CD4-positive, alpha-beta T cell (primary cell): ENCODE results near the gene RAMP3. TPM values are rescaled to one million over a fixed set of nuclear protein-coding genes. Genes with fewer than 3 reads are reported as not detected.

Source experiments
- ATAC-seq: fragments of 200-7000 bp; cut with Tn5 transposase; one replicate; pipeline ENCODE4 v1.10.0; 2022; ENCODE audit warnings: mild to moderate bottlenecking; ENCODE audit not compliant: poor library complexity
- CTCF ChIA-PET: fragments of 350-600 bp; sonication (Branson Sonifier 250); formaldehyde crosslinking; loops from one replicate; lab custom pipeline; 2021; ENCODE audit warnings: antibody characterized with exemption, inconsistent platforms; lab: Charles Lee
- POLR2A ChIA-PET: fragments of 350-600 bp; sonication (Branson Sonifier 250); formaldehyde crosslinking; loops from one replicate; lab custom pipeline; 2021; ENCODE audit warnings: antibody characterized with exemption, inconsistent platforms; lab: Charles Lee
- DNase-seq, 14 experiments: peaks; one replicate each; pipeline ENCODE4 v3.0.0-alpha.2; 2013 to 2020; ENCODE audit warnings: mixed read lengths in 2 of 14
- H3K27ac ChIP-seq, 2 donors: one replicate each; pipeline versions ENCODE4 v1.5.1 to v1.7.0; 2013; ENCODE audit warnings: low read length in 2 of 2, low read depth in 1 of 2, mild to moderate bottlenecking in 1 of 2
- H3K27me3 ChIP-seq, 2 experiments: 1 replicate in 1 of 2; 2 replicates in 1 of 2; pipeline versions ENCODE4 v1.6.1 to v1.7.0; 2013; ENCODE audit warnings: low read length in 2 of 2, control low read depth in 1 of 2, mild to moderate bottlenecking in 1 of 2, moderate library complexity in 1 of 2; ENCODE audit not compliant: insufficient read depth in 2 of 2, control insufficient read depth in 1 of 2
- H3K36me3 ChIP-seq: one replicate; pipeline ENCODE4 v1.6.1; 2013; ENCODE audit warnings: low read length, control low read depth; ENCODE audit not compliant: insufficient read depth
- H3K4me1 ChIP-seq: one replicate; pipeline ENCODE4 v1.6.1; 2013; ENCODE audit warnings: low read length, control low read depth; ENCODE audit not compliant: insufficient read depth
- H3K4me3 ChIP-seq: one replicate; pipeline ENCODE4 v1.5.1; 2013; ENCODE audit warnings: mild to moderate bottlenecking, low read length, moderate library complexity
- H3K9me3 ChIP-seq, 2 experiments: 1 replicate in 1 of 2; 2 replicates in 1 of 2; pipeline versions ENCODE4 v1.6.1 to v1.7.0; 2013; ENCODE audit warnings: low read length in 2 of 2, mild to moderate bottlenecking in 2 of 2, control low read depth in 1 of 2, moderate library complexity in 1 of 2; ENCODE audit not compliant: control insufficient read depth in 1 of 2, insufficient read depth in 1 of 2
- H3K27ac Mint-ChIP-seq: one replicate; pipeline ENCODE4 v1.8.0; 2020; ENCODE audit warnings: mixed read lengths
- H3K27me3 Mint-ChIP-seq: one replicate; pipeline ENCODE4 v1.8.0; 2021; ENCODE audit warnings: mixed read lengths
- H3K36me3 Mint-ChIP-seq: one replicate; pipeline ENCODE4 v1.8.0; 2021; ENCODE audit warnings: low read depth, mixed read lengths
- H3K4me1 Mint-ChIP-seq: one replicate; pipeline ENCODE4 v1.8.0; 2021; ENCODE audit warnings: low read depth, mixed read lengths
- H3K4me3 Mint-ChIP-seq: one replicate; pipeline ENCODE4 v1.8.0; 2020; ENCODE audit warnings: mild to moderate bottlenecking, mixed read lengths
- H3K9me3 Mint-ChIP-seq: one replicate; pipeline ENCODE4 v1.8.0; 2020; ENCODE audit warnings: mixed read lengths
- intact Hi-C, 2 experiments: fragments of 100-400 bp; cut with DNase I in 1 of 2; cut with micrococcal nuclease in 1 of 2; formaldehyde crosslinking; loops; one replicate each; pipeline versions ENCODE4 v1.15.1 to v1.9.0; 2023 to 2025; cut with DNase I, micrococcal nuclease
- total RNA-seq, 174 experiments: library from RNA in 2 of 174; stranded (reverse) in 2 of 174; gene quantifications; one replicate each; pipeline ENCODE4 v1.2.3 and lab custom pipeline; 2021 to 2026
- TF ChIP-seq, protein P1 (sequence below): fragments of 200-600 bp; IDR thresholded peaks from one replicate; pipeline ENCODE4 v1.8.0; 2022; ENCODE audit warnings: antibody characterized with exemption, mild to moderate bottlenecking

The RAMP3 gene
- total RNA-seq, 2 experiments from 2014 or later: not detected

DNA sequence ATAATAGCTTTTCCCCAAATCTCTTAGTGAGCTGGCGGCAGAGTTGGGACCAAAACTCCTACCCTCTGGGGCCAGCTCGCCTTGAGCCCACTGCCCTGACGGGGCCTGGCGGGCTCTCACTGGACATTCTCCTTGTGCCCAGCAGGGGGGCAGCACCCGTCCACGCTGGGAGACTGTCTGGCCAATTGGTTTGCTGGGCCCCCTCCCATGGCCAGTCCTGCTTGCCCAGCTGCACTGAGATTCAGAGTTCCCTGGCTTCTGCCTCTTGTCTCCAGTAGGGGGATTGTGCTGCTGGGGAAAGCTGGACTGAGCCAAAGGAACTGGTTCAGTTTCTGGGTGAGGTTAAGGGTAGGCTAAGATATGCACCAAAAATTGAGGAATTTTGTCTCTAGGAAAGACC is 59.8 kb downstream of the RAMP3 start:
- ATAC-seq: no peak
- Histone ChIP-seq H3K4me1 (no peaks in the 10 kb centered on the region), H3K4me3 (no peak overlapping the region), H3K9me3 (no peaks in the 10 kb centered on the region), H3K27ac (no peak overlapping the region), H3K36me3 (no peaks in the 10 kb centered on the region), H3K27me3 (peaks cover 11% of the 10 kb centered on the region in 2 experiments)
- intact Hi-C loops: no loop called here
- no peaks in the 10 kb centered on the region for H3K4me1 Mint-ChIP-seq
- DNase-seq: no peak
- CTCF ChIA-PET: interaction anchor here (1.1 kb wide), 1 partner anchor 11 kb away, joined by 3 read pairs; no protein-coding TSS in a partner anchor
- H3K27ac Mint-ChIP-seq: no peak overlapping the region
- H3K4me3 Mint-ChIP-seq: no peak overlapping the region
- H3K9me3 Mint-ChIP-seq: no peaks in the 10 kb centered on the region
- H3K36me3 Mint-ChIP-seq: no peaks in the 10 kb centered on the region
- POLR2A ChIA-PET: no interaction called here
- H3K27me3 Mint-ChIP-seq: peaks cover 53% of the 10 kb centered on the region
- TF ChIP-seq, protein P1, sequence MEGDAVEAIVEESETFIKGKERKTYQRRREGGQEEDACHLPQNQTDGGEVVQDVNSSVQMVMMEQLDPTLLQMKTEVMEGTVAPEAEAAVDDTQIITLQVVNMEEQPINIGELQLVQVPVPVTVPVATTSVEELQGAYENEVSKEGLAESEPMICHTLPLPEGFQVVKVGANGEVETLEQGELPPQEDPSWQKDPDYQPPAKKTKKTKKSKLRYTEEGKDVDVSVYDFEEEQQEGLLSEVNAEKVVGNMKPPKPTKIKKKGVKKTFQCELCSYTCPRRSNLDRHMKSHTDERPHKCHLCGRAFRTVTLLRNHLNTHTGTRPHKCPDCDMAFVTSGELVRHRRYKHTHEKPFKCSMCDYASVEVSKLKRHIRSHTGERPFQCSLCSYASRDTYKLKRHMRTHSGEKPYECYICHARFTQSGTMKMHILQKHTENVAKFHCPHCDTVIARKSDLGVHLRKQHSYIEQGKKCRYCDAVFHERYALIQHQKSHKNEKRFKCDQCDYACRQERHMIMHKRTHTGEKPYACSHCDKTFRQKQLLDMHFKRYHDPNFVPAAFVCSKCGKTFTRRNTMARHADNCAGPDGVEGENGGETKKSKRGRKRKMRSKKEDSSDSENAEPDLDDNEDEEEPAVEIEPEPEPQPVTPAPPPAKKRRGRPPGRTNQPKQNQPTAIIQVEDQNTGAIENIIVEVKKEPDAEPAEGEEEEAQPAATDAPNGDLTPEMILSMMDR: no peak

DNA sequence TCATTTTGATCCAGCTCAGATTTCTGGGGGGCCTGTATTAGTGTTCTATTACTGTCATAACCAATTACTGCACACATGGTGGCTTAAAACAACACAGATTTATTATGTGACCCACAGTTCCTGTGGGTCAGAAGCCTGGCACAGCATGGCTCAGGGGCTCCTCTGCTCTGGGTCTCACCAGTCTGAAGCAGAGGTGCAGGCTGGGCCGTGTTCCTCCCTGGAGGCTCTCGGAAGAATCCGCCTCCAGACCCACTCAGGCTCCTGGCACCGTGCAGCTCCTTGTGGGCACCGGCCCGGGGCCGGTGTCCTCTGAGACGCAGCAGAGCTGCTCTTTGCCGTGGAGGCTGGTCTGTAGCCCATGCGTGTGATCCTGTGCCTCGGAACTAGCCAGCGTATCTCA is 61.5 kb downstream of the RAMP3 start:
- Histone ChIP-seq H3K9me3 (no peaks in the 10 kb centered on the region), H3K27ac (no peak overlapping the region), H3K4me1 (no peaks in the 10 kb centered on the region), H3K27me3 (peaks cover 10 to 11% of the 10 kb centered on the region in 2 experiments), H3K36me3 (no peaks in the 10 kb centered on the region), H3K4me3 (no peak overlapping the region)
- Mint-ChIP-seq H3K4me3 (no peak overlapping the region), H3K27me3 (peaks cover 59% of the 10 kb centered on the region), H3K27ac (no peak overlapping the region), H3K9me3 (no peaks in the 10 kb centered on the region), H3K4me1 (no peaks in the 10 kb centered on the region), H3K36me3 (no peaks in the 10 kb centered on the region)
- ChIA-PET POLR2A (no interaction called here), CTCF (no interaction called here)
- no peak for ATAC-seq
- TF ChIP-seq, protein P1: no peak
- no peak for DNase-seq
- intact Hi-C loops: no loop called here

DNA sequence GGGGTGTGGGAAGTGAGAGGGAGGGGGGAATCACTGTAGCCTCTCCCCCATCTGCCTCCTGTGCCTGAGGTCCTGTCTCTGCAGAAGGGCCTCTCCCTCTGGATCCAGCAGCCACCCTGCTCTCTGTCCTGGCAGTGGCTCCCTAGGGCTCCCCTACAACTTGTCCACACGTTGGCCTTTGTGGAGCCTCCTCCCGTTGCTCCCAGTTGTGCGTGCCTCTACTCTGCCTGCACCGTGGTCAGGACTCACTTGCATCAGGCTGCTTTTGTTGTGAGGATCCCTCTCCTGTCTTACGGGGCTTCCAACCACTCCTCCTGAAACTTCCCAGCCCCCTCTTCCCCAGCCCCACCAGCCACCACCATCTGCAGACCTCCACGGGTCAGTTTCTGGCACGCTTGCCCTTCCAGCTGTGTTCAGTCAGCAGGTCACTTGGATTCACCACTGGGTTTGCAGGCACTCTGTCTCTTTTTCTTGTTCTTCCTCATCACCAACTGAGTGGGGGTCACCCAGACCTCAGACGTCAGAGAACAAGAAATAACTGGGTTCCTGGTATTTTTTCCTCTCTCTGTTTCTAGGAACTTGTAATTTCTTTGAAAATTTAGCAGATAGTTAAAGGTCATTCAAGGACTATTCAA is 62.3 kb downstream of the RAMP3 start:
- TF ChIP-seq, protein P1: no peak
- H3K27ac Mint-ChIP-seq: no peak overlapping the region
- ChIA-PET CTCF (no interaction called here), POLR2A (no interaction called here)
- DNase-seq: no peak
- H3K36me3 Mint-ChIP-seq: no peaks in the 10 kb centered on the region
- H3K4me1 Mint-ChIP-seq: no peaks in the 10 kb centered on the region
- Histone ChIP-seq H3K27ac (no peak overlapping the region), H3K4me3 (no peak overlapping the region), H3K9me3 (peaks cover 0 to 5% of the 10 kb centered on the region in 2 experiments), H3K36me3 (no peaks in the 10 kb centered on the region), H3K4me1 (no peaks in the 10 kb centered on the region), H3K27me3 (peaks cover 7 to 8% of the 10 kb centered on the region in 2 experiments)
- H3K27me3 Mint-ChIP-seq: peaks cover 51% of the 10 kb centered on the region
- no peaks in the 10 kb centered on the region for H3K9me3 Mint-ChIP-seq
- no peak for ATAC-seq
- intact Hi-C loops: no loop called here
- H3K4me3 Mint-ChIP-seq: no peak overlapping the region
